Right lobe of liver (tissue), 4 donors: Measurements from ENCODE around the gene IGFBP4.

Source experiments
- CTCF ChIP-seq, 4 donors: fragments of 200-600 bp in 3 of 4; fragments of 450-650 bp in 1 of 4; IDR thresholded peaks; one replicate each; pipeline versions ENCODE4 v1.5.1 to v1.8.0; 2016 to 2022; ENCODE audit warnings: antibody characterized with exemption in 4 of 4, mild to moderate bottlenecking in 2 of 4
- POLR2A ChIP-seq: fragments of 450-650 bp; IDR thresholded peaks from one replicate; pipeline ENCODE4 v1.6.1; 2017; ENCODE audit warnings: antibody characterized with exemption, mild to moderate bottlenecking
- donor health status: DM: no; HTN: no; CAD: no.
- donor health status: DM: no; HTN: no; CAD: no.
- donor health status: DM: no; HTN: yes; CAD: no.

DNA sequence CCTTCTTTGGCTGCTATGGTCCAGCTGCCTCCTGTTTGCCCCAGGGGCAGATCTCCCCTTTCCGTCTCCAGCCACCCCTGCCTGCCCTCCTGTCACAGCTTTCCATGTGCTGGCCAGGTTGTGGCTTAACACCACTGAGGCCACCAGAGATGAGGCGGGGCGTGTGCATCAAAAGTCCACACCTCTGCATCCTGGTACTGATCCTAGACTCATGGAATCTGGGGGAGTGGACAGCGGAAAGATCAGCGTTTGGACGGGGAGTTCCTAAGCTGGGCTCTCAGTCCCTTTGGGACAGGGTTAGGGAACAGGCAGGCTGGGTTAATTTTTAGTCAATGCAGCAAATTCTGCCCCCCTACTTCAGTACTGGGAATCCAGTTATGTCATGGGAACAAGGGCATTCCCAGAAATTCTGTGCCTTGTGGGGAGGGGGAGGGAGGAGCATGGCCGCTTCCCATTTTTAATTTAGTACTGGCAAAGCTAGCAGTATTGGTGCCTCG lies 3.9 kb downstream of the IGFBP4 start:
- TF ChIP-seq CTCF (IDR thresholded peaks at IDR 0.05) (no peak), POLR2A (peak; percentile 90)
